Activated CD8-positive, alpha-beta memory T cell treated with anti-CD3 and anti-CD28 coated beads, Interleukin-2, amount 10 ng/mL, durations not matched to agents 7 days and 5 days (primary cell): ENCODE data around the gene RIOK3. TPM values are rescaled to one million over a fixed set of nuclear protein-coding genes. Genes with fewer than 3 reads are reported as not detected.
A peak's percentile ranks its signal among the peaks of the same experiment; 100 is the strongest.
"Not testable (repeated sequence)": the region's sequence is repeated elsewhere in the genome, so short reads cannot be mapped to it uniquely, and the experiment has no call there.

ENCODE experiments used
- ATAC-seq: fragments of 150-1000 bp; cut with Tn5 transposase; one replicate; pipeline ENCODE4 v1.10.0; 2021; ENCODE audit warnings: moderate library complexity
- CTCF ChIA-PET: fragments of 350-600 bp; sonication (Branson Sonifier 250); formaldehyde crosslinking; loops from one replicate; lab custom pipeline; 2021; ENCODE audit warnings: antibody characterized with exemption; lab: Charles Lee
- DNase-seq: peaks from one replicate; pipeline ENCODE4 v3.0.0-alpha.2; 2020
- H3K27ac Mint-ChIP-seq: one replicate; pipeline ENCODE4 v1.8.0; 2021; ENCODE audit warnings: mild to moderate bottlenecking, mixed read lengths
- H3K27me3 Mint-ChIP-seq: one replicate; pipeline ENCODE4 v1.8.0; 2021; ENCODE audit warnings: mixed read lengths
- H3K36me3 Mint-ChIP-seq: one replicate; pipeline ENCODE4 v1.8.0; 2021; ENCODE audit warnings: mild to moderate bottlenecking, mixed read lengths
- H3K4me1 Mint-ChIP-seq: one replicate; pipeline ENCODE4 v1.8.0; 2021; ENCODE audit warnings: mixed read lengths
- H3K4me3 Mint-ChIP-seq: one replicate; pipeline ENCODE4 v1.8.0; 2021; ENCODE audit warnings: mild to moderate bottlenecking, moderate library complexity, mixed read lengths
- H3K9me3 Mint-ChIP-seq: one replicate; pipeline ENCODE4 v1.8.0; 2022; ENCODE audit warnings: low read depth, mixed read lengths
- total RNA-seq, 2 experiments: library from RNA; stranded (reverse); gene quantifications; one replicate each; pipeline ENCODE4 v1.2.3, GENCODE V29; 2021

Gene RIOK3
- total RNA-seq, 2 experiments from 2014 or later: 47.9 to 63.4 TPM

DNA sequence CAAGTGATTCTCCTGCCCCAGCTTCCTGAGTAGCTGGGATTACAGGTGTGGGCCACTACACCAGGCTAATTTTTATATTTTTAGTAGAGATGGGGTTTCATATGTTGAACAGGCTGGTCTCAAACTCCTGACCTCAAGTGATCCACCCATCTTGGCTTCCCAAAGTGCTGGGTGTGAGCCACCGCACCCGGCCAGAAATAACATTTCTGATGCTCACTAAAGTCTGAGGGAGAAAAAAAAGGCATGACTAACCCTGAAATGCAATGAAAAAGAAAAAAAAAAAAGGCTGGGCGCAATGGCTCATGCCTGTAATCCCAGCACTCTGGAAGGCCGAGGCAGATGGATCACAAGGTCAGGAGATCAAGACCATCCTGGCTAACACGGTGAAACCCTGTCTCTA lies 36.5 kb downstream of the RIOK3 start:
- not testable (repeated sequence) for H3K27me3 Mint-ChIP-seq, H3K4me3 Mint-ChIP-seq, ATAC-seq, H3K9me3 Mint-ChIP-seq, DNase-seq, H3K27ac Mint-ChIP-seq, H3K36me3 Mint-ChIP-seq
- CTCF ChIA-PET: interaction anchor here (1.0 kb wide), 1 partner anchor 9 kb away, joined by 4 read pairs; no protein-coding TSS in a partner anchor
- peaks cover 13% of the 10 kb centered on the region for H3K4me1 Mint-ChIP-seq

DNA sequence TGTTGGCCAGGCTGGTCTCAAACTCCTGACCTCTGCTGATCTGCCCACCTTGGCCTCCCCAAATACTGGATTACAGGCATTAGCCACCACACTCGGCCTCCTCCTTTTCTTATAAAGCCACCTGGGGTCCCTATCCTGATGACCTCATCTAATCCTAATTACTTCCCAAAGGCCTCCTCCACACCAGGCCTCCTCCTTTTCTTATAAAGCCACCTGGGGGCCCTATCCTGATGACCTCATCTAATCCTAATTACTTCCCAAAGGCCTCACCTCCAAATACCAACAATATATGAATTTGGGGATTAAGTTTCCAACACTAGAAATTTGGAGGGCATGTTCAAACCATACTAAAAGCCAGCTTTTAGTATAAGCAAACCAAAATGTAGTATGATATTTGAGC lies 40.6 kb downstream of the RIOK3 start:
- Mint-ChIP-seq H3K36me3 (peaks cover 4% of the 10 kb centered on the region), H3K27me3 (no peaks in the 10 kb centered on the region), H3K9me3 (no peaks in the 10 kb centered on the region), H3K4me1 (peaks cover 2% of the 10 kb centered on the region), H3K27ac (no peak overlapping the region), H3K4me3 (no peak overlapping the region)
- CTCF ChIA-PET: no interaction called here
- ATAC-seq (no peak), DNase-seq (no peak)

DNA sequence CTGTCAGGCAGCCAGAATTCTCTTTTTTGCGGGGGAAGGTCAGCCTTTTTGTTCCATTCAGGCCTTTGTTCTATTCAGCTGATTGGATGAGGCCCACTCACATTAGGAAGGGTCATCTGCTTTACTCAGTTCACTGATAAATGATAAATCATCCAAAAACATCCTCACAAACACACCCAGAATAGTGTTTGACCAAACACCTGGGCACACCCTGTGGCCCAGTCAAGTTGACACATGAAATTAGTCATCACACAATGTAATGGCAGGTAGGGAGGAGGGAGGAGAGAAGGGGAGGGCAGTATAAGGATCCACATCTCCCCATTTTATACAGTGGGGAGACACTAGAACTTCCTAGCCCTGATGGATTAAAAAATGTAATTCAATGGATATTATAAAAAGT lies 41.9 kb downstream of the RIOK3 start:
- no peak overlapping the region for H3K4me3 Mint-ChIP-seq
- CTCF ChIA-PET: interaction anchor here (1.3 kb wide), 1 partner anchor 11 kb away, joined by 3 read pairs; no protein-coding TSS in a partner anchor
- H3K4me1 Mint-ChIP-seq: peaks cover 9% of the 10 kb centered on the region

DNA sequence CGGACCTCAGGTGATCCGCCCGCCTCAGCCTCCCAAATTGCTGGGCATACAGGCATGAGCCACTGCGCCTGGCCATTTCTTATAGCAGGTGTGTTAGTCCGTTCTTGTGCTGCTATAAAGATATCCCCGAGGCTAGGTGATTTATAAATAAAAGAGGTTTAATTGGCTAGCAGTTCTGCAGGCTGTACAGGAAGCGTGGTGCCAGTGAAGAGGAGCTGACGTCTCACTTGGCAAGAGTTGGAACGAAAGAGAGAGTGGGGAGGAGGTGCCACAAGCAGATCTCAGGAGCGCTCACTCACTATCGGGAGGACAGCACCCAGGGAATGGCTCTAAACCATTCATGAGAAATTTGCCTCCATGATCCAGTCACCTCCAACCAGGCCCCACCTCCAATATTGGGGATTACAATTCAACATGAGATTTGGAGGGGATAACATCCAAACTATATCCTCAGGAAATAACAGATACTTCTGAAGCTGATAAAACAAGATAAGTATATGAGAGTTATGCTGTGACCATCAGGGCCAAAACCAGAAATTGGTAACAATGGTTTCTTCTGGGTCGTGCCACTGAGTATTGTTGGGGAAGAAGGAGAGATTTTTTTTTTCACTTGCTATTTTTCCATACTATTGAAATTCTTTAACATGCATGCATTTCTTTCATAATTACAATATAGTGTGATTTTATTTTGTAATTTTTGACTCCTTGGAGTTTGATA lies 42.8 kb downstream of the RIOK3 start:
- Mint-ChIP-seq H3K27ac (no peak overlapping the region), H3K36me3 (peaks cover 2% of the 10 kb centered on the region), H3K4me3 (no peak overlapping the region), H3K27me3 (no peaks in the 10 kb centered on the region), H3K9me3 (no peaks in the 10 kb centered on the region), H3K4me1 (peaks cover 9% of the 10 kb centered on the region)
- ATAC-seq: no peak
- DNase-seq: no peak
- CTCF ChIA-PET: interaction anchor here (0.6 to 4.4 kb wide), 5 partner anchors 8 to 57 kb away, joined by 3 to 48 read pairs (median 14); no protein-coding TSS in a partner anchor

More for the DNA sequence above, 41.9 kb downstream of the RIOK3 start:
- no peaks in the 10 kb centered on the region for H3K9me3 Mint-ChIP-seq
- H3K27ac Mint-ChIP-seq: no peak overlapping the region
- H3K27me3 Mint-ChIP-seq: no peaks in the 10 kb centered on the region
- no peak for ATAC-seq
- no peak for DNase-seq
- H3K36me3 Mint-ChIP-seq: peaks cover 4% of the 10 kb centered on the region

DNA sequence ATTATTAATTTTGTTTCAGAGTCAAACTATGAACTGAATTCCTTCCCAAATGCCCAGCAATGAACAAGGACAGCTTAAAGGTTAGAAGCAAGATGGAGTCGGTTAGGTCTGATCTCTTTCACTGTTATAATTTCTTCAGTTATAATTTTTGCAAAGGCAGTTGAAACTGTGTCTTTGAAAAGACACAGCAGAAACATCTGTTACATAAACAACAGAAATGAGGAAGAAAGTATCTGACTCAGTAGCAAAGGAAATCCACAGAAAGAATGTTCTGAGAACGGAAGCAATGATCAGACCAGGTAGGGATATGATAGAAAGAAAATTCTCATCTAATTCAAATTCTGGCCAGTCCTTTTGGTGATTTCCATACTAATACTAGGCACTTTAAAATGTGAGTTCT lies 45.0 kb downstream of the RIOK3 start:
- ATAC-seq (no peak), DNase-seq (no peak)
- H3K27me3 Mint-ChIP-seq: no peaks in the 10 kb centered on the region
- H3K36me3 Mint-ChIP-seq: peaks cover 2% of the 10 kb centered on the region
- no peak overlapping the region for H3K4me3 Mint-ChIP-seq
- no peaks in the 10 kb centered on the region for H3K9me3 Mint-ChIP-seq
- CTCF ChIA-PET: interaction anchor here (0.6 to 4.4 kb wide), 42 partner anchors 8 to 510 kb away, joined by 3 to 48 read pairs (median 4); partner anchors contain the start of gene RIOK3
- H3K27ac Mint-ChIP-seq: no peak overlapping the region
- H3K4me1 Mint-ChIP-seq: peaks cover 18% of the 10 kb centered on the region

DNA sequence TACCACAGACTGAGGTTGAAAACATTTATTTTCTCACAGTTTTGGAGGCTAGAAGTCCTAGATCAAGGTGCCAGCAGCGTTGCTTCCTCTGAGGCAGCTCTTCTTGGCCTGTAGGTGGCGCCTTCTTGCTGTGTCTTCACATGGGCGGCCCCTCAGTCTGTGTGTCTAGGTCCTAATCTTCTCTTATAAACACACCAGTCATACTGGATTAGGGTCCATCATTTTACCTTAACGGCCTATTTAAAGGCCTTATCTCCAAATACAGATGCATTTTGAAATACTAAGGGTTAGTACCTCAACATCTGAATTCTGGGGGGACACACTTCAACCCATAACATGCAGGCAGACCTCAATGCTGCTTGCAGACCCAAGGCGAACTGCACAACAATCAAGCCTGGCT lies 45.8 kb downstream of the RIOK3 start:
- CTCF ChIA-PET: interaction anchor here (0.6 to 4.4 kb wide), 42 partner anchors 9 to 510 kb away, joined by 3 to 48 read pairs (median 4); partner anchors contain the start of gene RIOK3
- Mint-ChIP-seq H3K27me3 (no peaks in the 10 kb centered on the region), H3K36me3 (no peaks in the 10 kb centered on the region), H3K27ac (no peak overlapping the region), H3K4me1 (peaks cover 18% of the 10 kb centered on the region), H3K4me3 (no peak overlapping the region), H3K9me3 (no peaks in the 10 kb centered on the region)
- peak; percentile 50 for ATAC-seq
- DNase-seq: peak; percentile 85

DNA sequence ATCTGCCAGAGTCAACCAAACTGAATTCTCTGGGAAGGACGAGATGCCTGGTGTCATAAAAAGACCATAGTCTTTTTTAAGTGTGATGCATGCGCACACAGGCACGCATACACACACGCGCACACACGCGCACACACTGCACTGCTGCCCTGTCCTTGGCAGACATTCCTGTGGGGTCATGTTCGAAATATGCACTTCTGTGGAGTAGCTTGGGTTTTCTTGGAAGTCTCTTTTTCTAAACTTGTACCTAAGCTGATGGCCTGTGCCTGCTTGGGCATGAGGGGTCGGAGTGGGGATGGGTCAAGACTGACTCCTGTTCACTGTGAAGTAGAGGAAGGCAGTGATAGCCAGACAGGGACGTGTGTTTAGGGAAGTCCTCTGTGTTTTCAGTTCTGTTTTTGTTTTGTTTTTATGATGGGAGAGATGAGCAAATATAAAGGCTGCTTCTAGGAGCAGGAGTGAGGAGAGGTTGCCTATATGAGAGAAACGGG lies 46.2 kb downstream of the RIOK3 start:
- DNase-seq: no peak
- ATAC-seq: no peak
- CTCF ChIA-PET: interaction anchor here (0.9 to 4.4 kb wide), 21 partner anchors 9 to 205 kb away, joined by 3 to 48 read pairs (median 5); no protein-coding TSS in a partner anchor
- Mint-ChIP-seq H3K9me3 (no peaks in the 10 kb centered on the region), H3K4me1 (peaks cover 21% of the 10 kb centered on the region), H3K27ac (no peak overlapping the region), H3K36me3 (no peaks in the 10 kb centered on the region), H3K27me3 (no peaks in the 10 kb centered on the region), H3K4me3 (no peak overlapping the region)

DNA sequence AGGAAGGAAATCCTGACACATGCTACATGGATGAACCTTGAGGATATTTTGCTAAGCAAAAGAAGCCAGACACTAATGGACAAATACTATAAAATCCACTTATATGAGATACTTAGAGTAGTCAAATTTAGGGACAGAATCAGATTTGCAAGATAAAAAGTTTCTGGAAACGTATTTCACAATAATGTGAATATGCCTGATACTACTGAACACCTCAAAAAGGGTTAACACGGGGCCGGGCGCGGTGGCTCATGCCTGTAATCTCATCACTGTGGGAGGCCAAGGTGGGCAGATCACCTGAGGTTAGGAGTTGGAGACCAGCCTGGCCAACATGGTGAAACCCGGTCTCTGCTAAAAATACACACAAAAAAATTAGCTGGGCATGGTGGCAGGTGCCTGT lies 48.5 kb downstream of the RIOK3 start:
- no peak for DNase-seq
- peaks cover 9% of the 10 kb centered on the region for H3K36me3 Mint-ChIP-seq
- no peak overlapping the region for H3K4me3 Mint-ChIP-seq
- H3K9me3 Mint-ChIP-seq: no peaks in the 10 kb centered on the region
- H3K4me1 Mint-ChIP-seq: peaks cover 33% of the 10 kb centered on the region
- ATAC-seq: no peak
- H3K27me3 Mint-ChIP-seq: no peaks in the 10 kb centered on the region
- H3K27ac Mint-ChIP-seq: no peak overlapping the region
- CTCF ChIA-PET: interaction anchor here (0.8 to 1.8 kb wide), 3 partner anchors 14 to 48 kb away, joined by 3 to 7 read pairs (median 3); partner anchors contain the start of gene RIOK3

DNA sequence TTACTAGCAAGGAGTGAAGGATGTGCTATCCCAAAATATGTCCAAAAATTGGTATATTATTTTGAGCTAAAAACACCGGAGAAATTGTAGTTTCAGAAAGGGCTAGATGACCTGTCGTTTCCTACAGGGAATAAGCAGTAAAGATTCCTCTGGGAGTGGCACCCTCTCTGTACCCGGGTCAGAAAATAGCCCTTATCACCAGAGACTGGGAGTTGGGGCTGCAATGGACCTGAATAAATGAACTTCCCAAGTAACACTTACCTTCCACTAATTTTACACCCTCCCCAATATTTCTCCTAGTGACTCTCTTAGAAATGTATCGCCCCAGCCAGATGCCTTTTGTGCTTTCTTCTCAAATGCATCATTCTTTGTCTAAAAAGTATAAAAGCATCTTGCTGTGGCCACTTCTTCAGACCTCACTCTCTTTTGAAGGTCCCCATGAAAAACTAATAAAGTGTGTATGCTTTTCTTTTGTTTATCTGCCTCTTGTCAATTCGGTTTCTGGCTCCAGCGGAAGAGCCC lies 49.5 kb downstream of the RIOK3 start:
- ATAC-seq: no peak
- Mint-ChIP-seq H3K4me3 (peak overlapping the region; percentile 89), H3K4me1 (peaks cover 41% of the 10 kb centered on the region), H3K27me3 (no peaks in the 10 kb centered on the region), H3K27ac (peak overlapping the region; percentile 81), H3K36me3 (peaks cover 15% of the 10 kb centered on the region), H3K9me3 (no peaks in the 10 kb centered on the region)
- CTCF ChIA-PET: interaction anchor here (1.3 to 6.2 kb wide), 2 partner anchors 13 to 15 kb away, joined by 3 to 33 read pairs; no protein-coding TSS in a partner anchor
- no peak for DNase-seq

DNA sequence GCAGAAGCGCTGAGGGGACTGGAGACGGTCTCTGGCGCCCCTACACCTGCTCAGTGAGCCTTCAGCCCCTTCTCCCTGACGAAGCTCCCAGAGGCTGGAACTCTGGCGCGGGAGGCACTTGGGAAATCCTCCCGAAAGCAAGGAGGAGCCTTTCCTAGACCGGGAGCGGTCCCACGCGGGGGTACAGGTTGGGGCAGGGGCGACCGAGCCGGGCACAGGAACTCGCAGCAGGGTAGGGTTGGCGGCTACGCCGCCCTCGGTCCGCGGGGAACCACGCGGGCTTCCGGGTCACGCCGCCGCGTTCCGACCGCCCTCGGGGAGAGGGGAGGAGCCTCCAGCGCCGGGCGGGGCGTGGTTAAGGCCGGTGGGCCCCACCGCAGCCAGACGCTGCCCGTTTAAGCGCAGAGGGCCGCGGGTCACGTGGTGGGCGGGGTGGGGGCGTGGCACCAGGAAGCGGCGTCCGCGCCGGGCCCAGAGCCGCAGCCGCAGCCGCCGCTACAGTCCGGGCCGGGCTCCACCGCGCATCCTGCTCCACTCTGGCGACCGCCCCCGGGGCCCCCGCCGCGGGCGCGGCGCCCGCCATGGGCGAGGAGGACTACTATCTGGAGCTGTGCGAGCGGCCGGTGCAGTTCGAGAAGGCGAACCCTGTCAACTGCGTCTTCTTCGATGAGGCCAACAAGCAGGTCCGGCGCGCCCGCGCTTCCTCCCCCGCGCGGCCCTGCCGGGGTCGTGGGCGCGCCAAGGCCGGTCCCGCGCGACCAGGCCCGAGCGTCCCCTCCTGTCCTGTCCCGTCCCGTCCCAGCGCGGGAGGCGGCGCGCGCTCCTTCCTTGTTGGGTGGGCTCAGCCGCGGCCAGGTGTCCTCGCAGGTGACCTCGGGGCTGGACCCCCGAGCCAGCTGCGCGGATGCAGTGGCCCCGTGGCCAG lies 50.2 kb downstream of the RIOK3 start, which contains the start of gene RMC1:
RMC1 (plus strand) TSS at position 474 of the 925 bp plus-strand sequence; CDS start at position 582, 108 bp downstream.
- Mint-ChIP-seq H3K4me3 (peak within 1 kb of the TSS; percentile 89), H3K9me3 (no peaks in the 10 kb centered on the region), H3K27ac (peak within 1 kb of the TSS; percentile 84), H3K27me3 (no peaks in the 10 kb centered on the region), H3K4me1 (peaks cover 44% of the 10 kb centered on the region), H3K36me3 (peaks cover 21% of the 10 kb centered on the region)
- CTCF ChIA-PET: interaction anchor here (1.6 to 6.2 kb wide), 2 partner anchors 12 to 82 kb away, joined by 4 to 33 read pairs; partner anchors contain the start of gene NPC1
- DNase-seq (peak; percentile 97), ATAC-seq (peak; percentile 88)

DNA sequence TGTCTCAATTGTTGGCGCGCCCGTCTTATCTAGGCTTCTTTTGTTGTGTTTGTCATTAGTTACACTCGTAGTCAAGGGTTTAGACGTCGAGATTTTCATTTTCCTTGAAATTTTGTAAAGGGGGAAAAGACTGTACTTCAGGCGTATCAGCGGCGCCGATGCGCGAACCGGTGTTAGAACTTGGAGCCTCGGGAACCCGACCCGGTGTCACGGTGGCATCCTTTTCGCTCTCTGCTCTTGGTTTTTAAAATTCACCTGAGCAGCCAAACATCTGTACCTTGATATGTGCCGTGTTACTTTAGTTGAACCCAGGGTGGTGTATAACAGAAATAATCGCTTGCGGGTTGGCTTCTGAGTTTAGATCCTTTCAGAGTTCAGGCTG lies 50.9 kb downstream of the RIOK3 start:
- Mint-ChIP-seq H3K27me3 (no peaks in the 10 kb centered on the region), H3K4me3 (peak overlapping the region; percentile 89), H3K9me3 (no peaks in the 10 kb centered on the region), H3K27ac (peak overlapping the region; percentile 84), H3K36me3 (peaks cover 24% of the 10 kb centered on the region), H3K4me1 (peaks cover 41% of the 10 kb centered on the region)
- CTCF ChIA-PET: interaction anchor here (1.0 to 6.2 kb wide), 4 partner anchors 11 to 82 kb away, joined by 3 to 33 read pairs (median 6); partner anchors contain the start of gene NPC1
- ATAC-seq (no peak), DNase-seq (no peak)

DNA sequence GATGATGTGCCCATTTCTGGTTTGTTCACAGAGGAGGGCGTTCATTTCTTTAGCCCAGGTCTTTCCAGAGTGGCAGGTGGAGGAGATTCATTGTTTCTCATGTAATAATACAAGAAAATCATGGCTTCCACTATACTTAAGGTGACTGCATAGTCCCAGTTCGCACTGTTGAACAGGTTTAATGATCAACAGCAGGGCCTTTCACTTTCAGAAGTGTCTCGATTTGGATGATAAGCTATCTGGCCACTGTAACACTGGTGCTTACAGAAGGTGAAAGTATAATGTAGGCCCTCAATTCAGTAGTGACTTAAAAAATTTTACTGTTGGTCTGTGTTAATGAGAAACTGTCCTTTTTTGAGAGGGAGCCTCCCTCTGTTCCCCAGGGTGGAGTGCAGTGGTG lies 51.6 kb downstream of the RIOK3 start:
- Mint-ChIP-seq H3K36me3 (peaks cover 26% of the 10 kb centered on the region), H3K27ac (peak overlapping the region; percentile 84), H3K27me3 (no peaks in the 10 kb centered on the region), H3K9me3 (no peaks in the 10 kb centered on the region), H3K4me3 (peak overlapping the region; percentile 89), H3K4me1 (peaks cover 36% of the 10 kb centered on the region)
- DNase-seq (peak; percentile 53), ATAC-seq (no peak)
- CTCF ChIA-PET: interaction anchor here (0.8 to 6.2 kb wide), 11 partner anchors 9 to 84 kb away, joined by 3 to 33 read pairs (median 4); partner anchors contain the start of genes NPC1 and RIOK3
